GM18498 (cell line): ENCODE measurements around the gene L3MBTL4.
"Not testable (repeated sequence)": the region's sequence is repeated elsewhere in the genome, so short reads cannot be mapped to it uniquely, and the experiment has no call there.

ENCODE experiments used
- ATAC-seq: cut with Tn5 transposase; IDR thresholded peaks from one replicate; pipeline ENCODE4 v1.9.1; 2021; ENCODE audit warnings: mild to moderate bottlenecking, moderate library complexity; ENCODE audit not compliant: unreplicated experiment

Gene L3MBTL4

GRCh38 chr18:6406910-6407470 lies 7.7 kb downstream of the L3MBTL4 start:
- no peak for ATAC-seq

- no peak for ATAC-seq
Measured at GRCh38 chr18:6406075-6406909, 8.4 kb downstream of the L3MBTL4 start.

GRCh38 chr18:6405237-6406074 lies 9.3 kb downstream of the L3MBTL4 start:
- no peak for ATAC-seq

DNA sequence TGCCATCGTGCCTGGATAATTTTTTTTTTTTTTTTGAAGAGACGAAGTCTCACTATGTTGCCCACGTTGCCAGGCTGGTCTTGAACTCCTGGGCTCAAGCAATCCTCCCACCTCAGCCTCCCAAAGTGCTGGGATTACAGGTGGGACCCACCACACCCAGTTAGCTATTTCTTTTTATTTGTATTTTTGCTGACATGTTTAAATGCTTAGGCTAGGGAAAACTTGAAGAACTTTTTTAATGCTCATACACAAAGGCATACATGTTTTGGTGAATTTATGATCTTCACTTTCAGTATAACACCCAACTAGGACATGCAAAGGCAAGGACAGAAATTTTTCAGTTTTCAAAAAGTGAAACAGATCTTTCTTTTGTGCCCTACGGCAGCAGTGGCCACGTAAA lies 9.9 kb downstream of the L3MBTL4 start:
- no peak for ATAC-seq

DNA sequence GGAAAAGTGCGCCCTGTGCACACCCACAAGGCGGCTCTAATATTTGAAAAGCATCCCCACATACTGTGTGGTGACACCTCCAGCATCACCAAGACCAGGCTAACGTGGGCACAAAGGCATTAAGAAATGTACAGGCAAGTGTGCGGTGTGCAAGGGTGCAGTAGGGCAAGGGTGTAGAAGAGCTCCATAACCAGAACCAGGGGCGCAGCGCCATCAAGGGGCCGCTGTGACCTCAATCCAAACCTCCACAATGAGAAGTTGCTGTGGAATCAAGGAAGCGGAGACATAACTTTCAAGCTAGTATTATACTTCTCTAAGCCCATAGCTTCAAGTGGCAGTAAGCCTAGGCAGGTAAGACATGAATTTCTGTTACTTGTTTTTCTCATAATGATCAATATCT lies 13.0 kb downstream of the L3MBTL4 start:
- ATAC-seq = no peak

- no peak for ATAC-seq
Measured at GRCh38 chr18:6399776-6400175, 14.9 kb downstream of the L3MBTL4 start.

DNA sequence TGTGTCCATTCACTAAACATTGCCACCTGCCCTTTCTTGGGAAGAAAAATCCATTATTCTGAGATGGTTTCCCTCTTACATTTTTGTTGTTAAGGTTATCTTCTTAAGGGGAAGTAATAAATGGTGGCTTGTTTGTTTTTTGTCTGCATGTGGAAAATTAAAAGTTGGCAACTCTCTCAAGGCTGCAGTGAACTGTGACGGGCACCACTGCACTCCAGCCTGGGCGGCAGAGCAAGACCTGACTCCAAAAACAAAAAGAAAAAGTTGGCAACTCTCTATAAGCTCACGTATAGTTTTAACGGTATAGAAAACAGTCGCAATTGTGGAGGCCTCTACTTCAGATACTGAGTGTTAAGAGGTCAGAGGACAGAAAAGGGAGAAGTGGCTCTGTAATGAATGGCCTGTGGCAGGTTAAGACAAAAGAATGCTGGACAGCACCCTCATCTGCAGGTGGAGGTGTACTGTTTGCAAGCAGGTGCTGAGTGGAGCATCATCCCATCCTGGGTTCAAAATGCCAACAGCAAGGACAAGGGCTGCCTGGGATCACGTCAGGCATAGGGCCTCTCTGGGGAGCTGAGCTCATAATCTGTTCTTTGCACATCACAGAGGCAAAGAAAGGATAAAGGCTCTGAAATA lies 16.7 kb downstream of the L3MBTL4 start:
- ATAC-seq = no peak

- ATAC-seq = no peak
Measured at GRCh38 chr18:6396847-6397246, 17.9 kb downstream of the L3MBTL4 start.

- no peak for ATAC-seq
Measured at GRCh38 chr18:6396276-6396675, 18.4 kb downstream of the L3MBTL4 start.

DNA sequence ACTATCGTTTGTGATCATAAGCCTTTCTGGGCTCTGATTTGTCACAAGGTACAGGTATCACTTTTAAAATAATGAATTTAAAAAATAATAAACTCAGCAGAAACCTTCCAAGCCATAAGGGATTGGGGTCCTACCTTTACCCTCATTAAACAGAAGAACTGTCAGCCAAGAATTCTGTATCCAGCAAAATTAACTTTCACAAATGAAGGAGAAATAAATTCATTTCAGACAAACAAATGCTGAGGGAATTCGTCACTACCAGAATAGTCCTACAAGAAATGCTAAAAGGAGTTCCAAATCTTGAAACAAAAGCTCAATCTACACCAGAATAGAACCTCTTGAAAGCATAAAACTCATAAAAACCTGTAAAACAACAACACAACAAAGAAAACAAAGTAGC lies 25.7 kb downstream of the L3MBTL4 start:
- no peak for ATAC-seq

- ATAC-seq = no peak
Measured at GRCh38 chr18:6382963-6383362, 31.7 kb downstream of the L3MBTL4 start.

GRCh38 chr18:6377473-6377872 lies 37.2 kb downstream of the L3MBTL4 start:
- ATAC-seq = not testable (repeated sequence)

DNA sequence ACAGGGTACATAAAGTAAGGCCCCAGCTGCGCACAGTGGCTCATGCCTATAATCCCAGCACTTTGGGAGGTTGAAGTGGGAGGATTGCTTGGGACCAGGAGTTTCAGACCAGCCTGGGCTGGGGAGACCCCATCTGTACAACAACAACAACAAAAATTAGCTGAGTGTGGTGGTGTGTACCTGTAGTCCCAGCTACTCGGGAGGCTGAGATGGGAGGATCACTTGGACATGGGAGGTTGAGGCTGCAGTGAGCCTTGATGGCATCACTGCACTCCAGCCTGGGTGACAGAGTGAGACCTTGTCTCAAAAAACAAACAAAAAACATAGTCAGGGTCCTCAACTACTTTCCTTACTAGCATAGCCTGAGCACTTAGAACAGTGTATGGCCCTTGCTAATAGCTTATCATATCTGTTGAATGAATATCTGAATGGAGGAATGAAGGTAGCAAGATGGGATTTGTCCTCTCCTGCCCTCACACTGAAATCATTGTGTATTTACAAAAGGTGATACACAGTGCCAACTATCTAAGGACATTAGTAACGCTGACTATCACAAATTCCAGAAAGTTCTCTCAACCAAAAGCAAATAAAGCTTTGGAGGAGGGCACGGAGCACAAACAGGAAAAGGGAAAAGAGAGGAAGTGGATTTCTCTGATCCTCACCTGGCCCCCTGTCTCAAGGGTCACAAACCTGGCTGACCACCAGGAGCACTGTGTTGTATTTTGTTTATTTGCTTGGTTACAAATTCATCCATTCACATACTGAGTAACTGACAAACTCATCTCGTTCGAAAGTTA lies 38.1 kb downstream of the L3MBTL4 start:
- no peak for ATAC-seq

DNA sequence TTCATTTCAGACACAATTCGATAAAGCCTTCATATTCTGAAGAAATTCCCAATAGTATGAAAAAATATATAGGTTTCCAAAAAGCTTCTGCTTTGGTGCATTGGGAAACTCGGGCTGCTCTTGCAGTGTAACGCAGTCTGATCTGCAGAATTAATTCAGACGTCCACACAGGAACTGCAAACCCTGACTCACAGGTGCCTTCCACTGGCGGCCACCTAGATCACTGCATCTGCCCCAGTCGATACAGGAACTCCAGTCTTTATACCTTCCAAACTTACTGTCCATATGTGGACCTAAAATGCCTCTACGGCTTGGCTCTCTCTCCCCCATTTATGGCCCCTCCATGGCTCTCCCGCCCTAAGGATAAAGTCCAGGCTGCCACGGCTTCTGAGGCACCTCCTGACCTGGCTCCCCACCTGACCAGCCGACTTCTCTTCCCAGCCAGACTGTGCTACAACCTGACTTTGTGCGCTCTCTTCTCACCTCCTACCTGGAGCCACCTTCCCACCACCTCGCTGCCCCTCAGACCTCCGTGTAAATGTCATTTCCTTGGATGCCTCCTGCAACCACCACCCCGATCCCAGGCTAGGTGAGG lies 39.7 kb downstream of the L3MBTL4 start:
- ATAC-seq = no peak

DNA sequence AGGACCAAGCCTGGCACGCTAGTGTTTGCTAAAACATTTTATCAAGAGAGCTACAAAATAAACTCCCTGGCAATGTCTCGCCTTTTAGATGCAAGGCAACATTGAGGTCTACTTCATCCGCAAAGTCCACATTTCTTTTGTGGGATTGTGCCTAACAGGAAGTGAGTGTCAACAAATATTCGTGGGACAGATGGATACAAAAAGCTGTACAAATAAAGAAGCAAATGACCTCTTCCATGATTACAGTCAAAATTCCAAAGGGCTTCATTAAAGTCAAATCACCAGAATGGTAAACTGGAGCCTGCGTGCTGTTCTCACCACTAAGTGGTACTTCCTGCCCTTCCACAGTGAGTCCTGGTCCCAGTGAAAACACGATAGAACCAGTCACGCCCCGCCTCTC lies 40.4 kb downstream of the L3MBTL4 start:
- no peak for ATAC-seq

DNA sequence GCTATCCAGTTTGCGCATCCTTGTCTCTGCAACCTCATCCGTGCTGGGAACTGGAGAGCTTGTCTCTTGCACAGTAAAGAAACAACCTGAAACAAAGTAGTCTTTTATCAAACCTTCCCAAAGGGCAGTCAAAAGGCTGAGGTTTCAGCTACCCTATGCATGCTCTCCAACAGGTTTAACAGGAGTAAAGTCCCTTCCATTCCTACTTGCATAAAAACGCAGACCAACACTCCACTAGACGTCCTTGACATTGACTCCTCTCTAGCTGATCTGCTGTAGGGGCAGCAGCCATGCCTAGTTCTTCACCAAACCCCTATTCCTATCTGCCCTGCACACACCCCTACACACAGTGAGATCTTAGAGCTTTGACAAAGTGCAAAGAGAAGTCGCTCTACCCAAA lies 41.5 kb downstream of the L3MBTL4 start:
- ATAC-seq = no peak

DNA sequence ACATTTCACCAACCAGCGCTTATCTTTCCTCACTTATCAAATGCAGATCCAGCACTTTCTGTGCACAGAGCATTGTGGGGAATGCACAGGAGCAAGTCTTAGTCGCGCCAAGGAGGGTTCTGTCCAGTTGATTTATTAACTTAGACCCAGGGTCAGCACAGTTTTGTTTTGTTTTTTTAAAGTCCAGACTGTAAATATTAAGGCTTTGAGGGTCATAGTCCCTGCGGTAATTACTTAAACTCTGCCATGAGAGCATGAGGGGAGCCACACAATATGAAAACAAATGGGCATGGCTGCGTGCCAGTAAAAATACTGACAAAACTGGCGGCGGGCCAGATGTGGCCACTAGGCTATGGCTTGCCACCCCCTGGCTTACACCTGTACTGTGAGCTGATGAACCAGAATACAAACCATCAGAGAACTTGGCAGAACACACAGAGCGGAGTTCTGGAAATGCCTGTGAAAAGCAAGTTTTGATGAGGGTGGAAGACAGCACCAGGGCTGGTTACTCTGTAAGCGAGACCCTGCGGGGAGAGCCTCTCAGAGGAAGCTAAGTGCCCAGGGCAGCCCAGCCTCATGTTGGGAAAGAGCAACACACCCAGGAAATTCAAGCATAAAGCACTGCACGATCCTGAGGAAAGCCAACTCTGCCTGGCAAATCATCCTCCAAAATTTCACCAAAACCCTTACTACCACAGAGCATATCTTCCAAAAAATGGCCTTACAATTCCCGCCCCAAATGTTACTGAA lies 43.6 kb downstream of the L3MBTL4 start:
- no peak for ATAC-seq

DNA sequence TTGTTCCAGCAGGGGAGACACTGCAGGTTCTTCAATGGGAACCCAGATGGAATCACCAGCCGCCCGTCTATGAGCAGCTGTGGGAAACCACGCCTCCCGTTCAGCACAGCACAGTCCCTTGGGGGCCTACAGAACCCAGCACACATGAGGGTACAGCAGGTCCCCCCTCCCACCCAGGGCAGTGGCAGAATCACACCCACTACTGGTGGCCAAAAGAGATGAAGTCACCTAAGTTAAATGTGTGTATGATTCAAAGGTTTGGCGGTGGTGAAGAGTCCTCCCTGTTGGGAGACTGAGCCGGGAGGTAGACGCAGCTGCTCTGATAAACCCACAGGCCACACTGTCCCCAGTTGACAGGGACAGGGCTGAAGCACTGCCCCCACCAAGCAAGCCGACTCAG lies 44.3 kb downstream of the L3MBTL4 start:
- no peak for ATAC-seq

- no peak for ATAC-seq
Measured at GRCh38 chr18:6368017-6368416, 46.7 kb downstream of the L3MBTL4 start.
